Putamen (tissue), 1 donor: ENCODE results near the gene SRPK3.

ENCODE experiments used
- DNase-seq: peaks from one replicate; pipeline ENCODE4 v3.0.0-alpha.2; 2016; ENCODE audit warnings: low spot score

The SRPK3 gene

DNA sequence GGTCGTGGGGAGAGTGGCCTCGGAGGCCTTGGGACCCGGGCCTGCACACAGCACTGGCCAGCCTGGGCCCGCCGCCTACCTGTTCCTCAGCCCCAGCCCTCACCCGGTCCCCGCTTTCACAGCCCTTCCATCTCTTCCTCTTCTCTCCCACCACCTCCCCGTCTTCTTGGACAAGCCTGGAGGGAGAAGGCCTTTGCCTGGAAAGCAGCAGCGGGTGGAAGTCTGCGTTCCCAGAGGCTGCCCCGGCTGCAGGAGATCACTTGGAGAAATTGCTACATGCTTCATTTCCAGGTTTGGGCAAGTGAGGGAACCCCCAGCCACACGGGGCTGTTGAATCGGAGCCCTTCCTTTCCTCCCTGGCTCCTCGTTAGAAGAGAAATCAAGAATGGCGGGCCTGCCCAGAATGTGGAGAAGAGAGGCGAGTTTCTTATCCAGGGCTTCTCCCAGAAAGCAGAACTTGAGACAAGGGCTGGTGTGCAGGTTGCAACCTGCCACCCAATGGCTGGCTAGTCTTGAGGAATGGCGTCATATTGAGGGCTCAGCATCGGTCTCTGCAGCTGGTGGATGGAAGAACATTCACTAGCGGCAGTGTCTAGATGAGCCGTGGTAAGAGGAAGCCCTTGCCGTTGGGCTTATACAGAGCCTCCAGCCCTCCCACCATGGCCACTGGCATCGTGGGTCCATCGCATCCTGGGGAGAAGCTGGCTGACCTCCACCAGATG is 50.7 kb downstream of the SRPK3 start:
- DNase-seq, result no peak

DNA sequence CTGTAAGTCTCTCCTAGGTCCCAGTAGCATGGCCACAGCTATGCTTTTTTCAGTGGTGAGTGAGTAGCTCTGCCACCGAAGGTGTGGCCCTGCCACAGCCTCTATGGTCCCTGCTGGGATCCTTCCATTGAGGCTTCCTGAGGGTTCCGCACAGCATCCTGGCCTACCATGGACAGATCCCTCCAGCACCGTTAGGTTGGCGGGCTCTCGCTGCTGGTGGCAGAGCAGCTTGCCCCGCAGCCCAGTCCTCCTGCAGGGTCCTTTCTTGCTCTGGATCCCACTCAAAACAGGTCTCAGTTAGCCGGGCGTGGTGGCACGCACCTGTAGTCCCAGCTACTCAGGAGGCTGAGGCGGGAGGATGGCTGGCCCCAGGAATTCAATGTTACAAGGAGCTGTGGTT is 51.9 kb downstream of the SRPK3 start:
- no peak for DNase-seq
